Right renal cortex interstitium (tissue), 3 donors: ENCODE results near the gene SLC6A12. TPM values are rescaled to one million over a fixed set of nuclear protein-coding genes. Genes with fewer than 3 reads are reported as not detected.

Source experiments
- DNase-seq, 3 donors: peaks; one replicate each; pipeline ENCODE4 v3.0.0-alpha.2; 2013; ENCODE audit warnings: low read depth in 3 of 3, low spot score in 2 of 3
- polyA plus RNA-seq, 3 donors: library from polyadenylated mRNA; unstranded; fragments of 120-200 nt; gene quantifications; one replicate each; pipeline ENCODE4 v1.2.1, GENCODE V29; 2013; ENCODE audit not compliant: insufficient read length in 3 of 3

SLC6A12 gene
- polyA plus RNA-seq, 3 donors, result 13.2 to 14.5 (median 14.5) TPM

DNA sequence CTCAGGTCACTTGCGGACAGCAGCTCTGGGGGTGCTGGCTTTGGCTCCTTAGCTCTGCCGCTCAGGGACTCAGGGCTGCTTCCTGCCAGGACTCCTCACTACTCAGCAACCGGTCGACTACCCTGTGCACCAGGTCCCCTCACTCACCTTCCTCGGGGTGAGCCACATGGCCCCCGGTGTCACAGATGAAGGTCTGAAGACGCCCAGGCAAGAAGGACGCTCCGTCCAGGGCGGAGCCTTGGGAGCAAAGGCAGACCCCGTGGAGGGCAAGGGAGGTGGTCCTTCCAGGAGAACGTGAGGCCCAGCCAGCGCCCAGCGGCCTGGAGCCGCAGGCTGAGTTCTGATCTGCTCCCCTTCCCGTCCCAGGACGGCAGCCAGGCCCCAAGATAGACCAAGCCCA is 32.0 kb downstream of the SLC6A12 start:
- no peak for DNase-seq

DNA sequence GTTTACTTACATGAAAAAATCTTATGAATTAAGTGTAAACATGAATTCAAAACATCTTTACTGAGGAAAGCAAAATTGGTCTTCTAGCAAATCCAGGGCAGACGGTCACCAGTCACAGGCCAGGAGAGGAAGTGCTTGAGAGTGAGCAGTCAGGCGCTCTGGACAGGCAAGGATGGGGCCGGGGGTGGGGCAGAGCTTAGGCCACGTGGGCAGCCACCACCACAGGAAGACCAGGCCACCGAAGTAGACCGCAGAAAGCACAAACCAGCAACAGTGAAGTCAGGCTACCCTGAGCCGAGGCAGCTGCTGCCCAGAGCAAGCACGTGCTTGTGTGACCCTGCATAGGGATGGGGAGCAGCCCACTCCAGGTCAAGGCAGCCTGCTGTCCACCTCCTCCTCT is 33.5 kb downstream of the SLC6A12 start:
- DNase-seq, result no peak

DNA sequence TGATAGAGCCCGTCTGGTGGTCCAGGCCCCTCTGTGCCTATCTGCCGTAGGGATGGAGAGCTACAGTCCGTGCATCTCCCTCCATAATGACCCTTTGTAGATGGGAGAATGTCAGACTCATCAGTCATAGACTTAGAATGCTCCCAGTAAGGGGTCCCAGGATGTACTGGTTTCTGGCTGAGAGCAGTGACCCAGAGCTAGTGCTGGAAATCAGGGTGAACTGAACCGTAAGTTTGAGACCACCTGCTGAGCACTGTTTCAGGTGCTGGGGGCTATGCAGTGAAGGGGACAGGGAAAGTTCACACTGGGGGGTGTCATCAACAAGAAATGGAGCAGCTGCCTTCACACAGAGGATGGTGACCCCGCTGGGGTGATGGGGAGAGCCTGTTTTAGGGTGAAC is 34.1 kb downstream of the SLC6A12 start:
- no peak for DNase-seq

DNA sequence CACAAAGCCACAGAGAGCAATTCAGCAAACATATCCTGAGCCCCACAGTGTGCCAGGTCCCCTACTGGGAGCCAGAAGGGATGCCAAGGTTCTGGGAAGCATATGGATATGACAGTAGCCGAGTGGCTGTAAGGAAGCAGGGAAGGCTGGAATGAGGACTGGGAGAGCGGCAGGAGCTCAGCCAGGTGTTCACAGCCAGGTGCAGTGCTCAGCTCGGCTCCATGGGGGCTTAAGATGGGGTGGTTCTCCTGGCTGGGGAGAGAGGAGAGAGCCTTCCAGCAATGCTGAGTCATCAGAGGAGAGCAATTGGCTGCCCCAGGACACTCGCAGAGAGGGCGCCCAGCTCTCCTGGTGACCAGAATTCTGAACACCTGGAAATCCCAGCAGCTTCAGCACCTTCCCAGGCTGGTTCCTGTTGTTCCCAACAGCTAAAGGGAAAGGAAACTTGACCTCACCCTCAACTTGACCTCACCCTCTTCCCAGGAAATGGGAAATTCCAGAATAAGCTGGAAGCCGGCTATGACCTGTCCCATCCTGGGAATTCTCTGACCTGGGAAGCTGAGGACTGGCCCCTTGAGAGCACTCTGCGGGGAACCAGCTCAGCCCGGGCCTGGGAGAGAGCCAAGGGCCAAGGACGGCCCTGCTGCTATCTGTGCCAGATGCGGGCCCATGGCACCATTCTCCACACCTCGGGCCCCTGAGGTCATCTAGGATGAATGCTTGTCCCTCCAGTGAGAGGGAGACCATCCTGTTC is 34.6 kb downstream of the SLC6A12 start:
- no peak for DNase-seq

DNA sequence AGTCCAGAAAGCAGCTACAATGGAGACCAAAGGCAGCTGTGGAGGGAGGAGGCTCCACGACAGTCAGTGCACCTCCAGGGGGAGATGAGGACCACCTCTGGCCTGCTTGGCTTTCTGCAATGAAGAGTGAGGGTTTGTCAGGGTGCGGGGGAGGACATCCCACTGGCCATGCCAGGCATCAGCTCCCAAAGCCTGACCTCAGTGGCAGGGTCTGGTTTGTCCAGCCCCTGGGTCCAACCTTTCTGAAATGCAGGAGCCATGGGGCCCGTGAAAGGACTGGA is 35.2 kb downstream of the SLC6A12 start:
- DNase-seq, result no peak

DNA sequence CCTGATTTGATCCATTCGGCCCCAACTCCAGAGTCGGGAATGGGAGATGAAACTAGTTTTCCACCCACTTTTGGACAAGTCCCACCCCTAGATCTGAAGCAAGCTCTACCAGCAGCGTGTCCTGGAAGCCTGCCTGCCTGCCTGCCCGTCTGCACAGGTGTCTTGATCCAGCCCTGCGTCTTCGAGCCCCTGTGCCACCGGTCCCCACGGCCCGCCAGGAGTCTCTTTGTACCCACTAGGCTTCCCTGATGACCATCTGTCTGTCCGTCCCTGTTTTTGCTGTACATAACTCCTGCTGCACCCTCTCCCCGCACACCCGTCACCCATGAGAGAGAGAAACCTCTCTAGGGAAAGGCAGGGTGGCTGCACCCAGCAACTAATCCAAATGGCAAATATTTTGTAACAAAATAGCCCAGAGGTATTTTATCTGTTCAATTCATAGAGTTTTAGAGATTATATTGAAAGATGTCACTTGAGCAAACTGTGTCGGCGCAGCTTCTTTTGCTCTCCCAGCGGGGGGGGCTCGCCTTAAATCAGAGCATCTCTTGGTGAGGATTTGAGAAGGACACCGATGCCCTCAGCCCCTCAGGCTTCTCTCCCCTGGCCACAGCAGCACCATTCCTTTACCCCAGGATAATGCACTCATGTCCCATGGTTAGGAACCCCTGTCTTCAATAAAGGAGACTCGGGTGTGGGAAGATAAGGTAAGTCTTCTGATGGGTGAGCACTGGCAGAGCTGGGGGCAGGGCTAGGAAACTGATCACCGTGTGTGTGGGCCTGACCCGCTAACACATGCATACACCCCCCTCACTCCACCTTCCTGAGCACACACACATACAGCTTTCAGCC is 35.8 kb downstream of the SLC6A12 start:
- no peak for DNase-seq

DNA sequence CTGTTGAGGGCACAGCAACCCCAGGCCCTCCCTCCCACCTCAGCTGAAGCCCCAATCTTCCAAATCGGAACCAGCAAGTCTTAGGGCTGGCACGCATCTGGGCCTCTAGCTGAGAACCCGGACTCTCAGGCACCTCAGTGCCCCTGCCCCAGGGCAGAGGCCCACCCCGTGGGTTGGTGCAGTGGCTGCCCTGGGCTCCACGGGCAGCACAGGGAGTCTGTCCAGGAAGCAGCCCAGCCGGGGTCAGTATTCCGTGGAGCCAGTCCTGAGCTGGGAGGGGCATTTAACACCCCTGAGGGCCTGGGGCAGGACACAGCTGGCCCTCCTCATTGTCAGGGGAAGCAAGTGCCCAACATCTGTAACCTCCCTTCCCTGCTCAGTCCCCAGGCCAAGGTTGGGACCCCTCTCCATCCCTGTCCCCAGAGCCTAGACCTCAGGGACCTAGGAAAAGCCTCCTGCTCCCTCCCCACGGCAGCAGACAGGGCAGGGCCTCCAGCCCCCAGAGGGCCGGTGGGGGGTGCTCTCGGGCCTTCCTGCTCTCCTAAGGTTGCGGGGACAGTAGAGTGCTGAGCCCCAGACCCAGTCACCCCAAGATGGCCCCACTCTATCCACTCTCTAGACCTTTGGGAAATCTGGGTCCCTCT is 36.5 kb downstream of the SLC6A12 start:
- DNase-seq, result no peak

DNA sequence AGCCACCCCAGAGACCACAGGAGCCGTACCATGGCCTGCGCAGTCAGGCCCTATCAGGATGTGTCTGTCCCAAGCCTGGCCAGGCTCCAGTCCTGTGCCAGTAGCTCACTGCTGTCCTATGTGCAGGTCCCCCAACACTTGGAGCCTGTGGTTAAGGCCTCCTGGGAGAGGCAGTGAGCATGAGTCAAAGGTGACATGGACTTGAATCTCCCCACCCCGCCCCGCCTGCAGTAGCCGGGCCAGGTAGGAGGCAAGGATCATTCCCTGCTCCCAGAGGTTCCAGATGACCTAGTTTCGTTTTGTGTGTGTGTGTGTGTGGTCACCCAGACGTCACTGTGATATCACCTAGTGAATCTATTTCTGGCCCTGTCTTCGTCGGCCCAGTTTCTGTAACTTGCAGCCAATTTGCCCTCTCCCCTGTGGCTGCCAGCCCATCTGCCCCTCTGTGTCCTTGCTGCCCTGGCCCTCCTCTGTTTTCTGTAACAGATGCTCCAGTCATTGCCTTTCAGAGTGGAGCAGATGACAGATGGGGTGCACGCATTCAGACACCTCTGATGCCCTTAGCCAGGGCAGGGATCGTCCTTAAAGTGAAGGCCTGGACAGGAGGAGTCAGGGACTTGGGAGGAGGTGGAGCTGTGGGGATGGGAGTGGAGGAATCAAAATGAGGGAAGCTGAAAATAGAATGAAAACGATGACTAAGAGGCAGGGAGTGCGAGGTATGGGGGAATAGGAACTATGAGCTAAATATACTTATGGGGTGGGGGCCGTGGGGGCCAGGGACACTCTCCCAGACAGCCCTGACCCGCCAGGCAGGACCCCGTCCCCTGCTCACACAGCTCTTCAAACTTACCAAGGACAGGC is 37.4 kb downstream of the SLC6A12 start:
- DNase-seq, result no peak

DNA sequence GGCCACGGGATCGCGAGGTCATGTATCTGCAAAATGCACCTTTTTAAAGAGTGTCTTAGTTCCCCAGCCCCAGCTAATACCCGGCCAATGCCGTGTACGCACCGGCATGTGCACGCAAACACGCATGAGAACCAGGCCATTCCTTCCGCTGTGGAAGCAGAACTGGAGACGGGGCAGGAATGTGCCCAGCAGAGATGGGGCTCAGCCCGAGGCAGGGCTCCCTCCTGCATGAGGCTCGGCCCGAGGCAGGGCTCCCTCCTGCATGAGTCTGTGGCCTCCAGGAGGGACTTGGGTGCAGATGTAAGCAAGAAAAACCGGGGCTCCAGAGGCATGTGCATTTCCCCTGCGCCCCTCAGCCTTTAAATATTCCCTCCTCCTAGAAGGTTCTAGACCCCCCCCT is 38.2 kb downstream of the SLC6A12 start:
- no peak for DNase-seq

DNA sequence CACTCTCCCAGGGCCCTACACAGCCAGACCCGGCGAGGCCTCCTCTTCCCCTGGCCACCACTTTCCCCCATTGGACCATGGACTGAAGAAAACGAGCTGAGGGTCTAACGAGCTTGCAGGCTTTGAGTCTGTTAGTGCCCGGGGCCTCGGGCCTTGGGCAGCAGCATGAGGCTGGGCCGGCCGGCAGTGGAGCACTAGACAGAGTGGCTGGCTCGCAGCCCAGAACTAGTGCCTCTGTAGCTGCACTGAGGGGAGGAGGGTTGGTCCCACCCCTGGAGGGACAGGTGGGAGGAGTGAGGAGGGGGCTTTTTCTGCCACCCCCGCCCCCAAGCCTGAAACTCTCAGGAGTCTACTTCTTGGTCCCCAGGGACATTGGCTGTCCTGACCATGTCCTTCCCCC is 38.7 kb downstream of the SLC6A12 start:
- no peak for DNase-seq

DNA sequence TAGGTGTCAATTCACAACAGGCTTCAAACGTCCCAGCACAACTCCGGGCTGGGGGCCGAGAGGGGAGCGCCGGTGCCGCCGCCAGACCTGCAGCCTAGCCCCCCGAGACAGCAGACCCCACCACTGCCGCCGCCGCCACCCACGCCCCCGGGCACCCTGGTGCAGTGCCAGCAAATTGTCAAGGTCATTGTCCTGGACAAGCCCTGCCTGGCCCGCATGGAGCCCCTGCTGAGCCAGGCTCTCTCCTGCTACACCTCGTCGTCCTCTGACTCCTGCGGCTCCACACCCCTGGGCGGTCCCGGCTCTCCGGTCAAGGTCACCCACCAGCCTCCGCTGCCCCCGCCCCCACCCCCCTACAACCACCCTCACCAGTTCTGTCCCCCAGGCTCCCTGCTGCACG is 39.4 kb downstream of the SLC6A12 start:
- DNase-seq, result no peak

DNA sequence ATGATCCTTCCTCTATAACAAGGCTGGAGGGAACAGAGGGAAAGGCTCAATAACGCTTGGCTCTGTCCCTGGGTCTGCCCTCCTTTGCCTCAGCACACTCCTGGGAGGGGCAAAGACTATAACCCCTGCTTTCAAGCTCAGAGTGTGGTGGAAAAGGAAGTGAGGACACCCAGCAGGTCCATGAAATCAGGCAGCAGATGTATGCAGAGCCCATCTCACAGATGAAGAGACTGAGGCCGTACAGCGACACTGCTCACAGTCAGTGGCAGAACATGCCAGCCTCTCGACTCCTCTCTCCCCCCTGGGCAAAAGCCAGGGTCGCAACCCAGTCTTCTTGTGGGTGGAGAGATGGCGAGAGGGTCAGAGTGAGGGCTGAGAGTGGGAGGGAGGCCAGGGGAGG is 39.8 kb downstream of the SLC6A12 start:
- no peak for DNase-seq

DNA sequence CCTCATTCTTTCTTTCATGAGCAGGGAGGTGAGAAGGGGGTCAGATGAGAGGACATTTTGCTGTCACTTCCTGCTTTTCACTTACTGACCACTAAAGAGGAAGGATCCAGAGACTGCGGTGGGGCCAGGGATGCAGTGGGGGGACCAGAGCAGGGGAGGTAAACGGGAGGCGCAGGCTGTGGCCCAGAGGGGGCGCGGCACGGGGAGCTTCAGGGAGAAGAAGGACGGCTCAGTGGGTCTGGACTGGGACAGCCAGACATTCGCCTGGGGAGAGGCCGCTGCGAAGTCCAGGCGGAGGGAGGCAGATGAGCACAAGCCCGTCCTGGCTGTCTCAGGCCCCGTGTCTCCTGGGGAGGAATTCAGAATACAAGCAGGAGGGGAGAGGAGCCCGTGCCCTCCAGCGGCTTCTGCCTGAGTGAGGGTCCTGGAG is 41.2 kb downstream of the SLC6A12 start:
- DNase-seq, result no peak

DNA sequence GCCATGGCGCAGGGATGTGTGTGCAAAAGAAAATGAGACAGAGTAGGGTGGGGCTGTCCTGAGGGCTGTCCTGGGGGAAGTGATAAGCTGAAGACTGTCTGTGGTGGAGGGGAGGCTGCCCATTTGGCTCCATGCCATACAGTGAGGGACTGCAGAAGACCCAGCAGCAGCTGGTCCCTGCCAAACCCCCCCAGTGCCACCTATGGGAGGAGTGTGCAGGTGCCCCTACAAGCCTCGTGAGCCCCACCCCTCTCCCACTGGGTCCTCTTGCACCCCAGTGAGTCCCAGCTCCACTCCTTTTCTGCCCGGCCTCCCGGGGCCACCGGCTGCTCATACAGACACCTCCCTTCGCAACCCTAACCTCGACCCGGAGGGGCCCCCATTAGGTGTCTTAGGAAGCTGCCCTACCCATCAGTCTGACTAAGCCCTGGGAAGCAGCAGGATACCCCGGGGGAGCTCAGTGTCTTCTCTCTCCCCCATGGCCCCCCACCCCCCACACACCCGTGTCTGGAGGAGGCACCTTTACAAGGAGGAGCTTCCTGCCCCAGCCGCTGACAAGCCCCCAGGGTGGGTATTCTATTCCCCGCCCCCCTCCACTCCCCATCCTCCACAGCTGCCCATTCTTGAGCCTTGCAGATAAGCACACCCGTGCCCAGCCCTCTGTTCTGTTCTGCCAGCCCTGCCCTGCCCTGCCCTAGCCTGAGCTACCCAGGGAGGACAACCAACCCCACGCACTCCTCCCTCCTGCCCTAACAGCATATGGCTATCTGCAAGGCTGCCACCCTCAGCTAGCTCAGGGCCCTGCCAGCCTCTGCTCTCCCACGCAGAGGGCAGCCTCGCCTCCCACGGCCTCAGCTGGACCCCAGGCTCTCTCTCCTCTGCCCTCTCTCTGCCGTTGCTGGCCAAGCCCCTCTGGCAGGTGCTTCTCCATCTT is 41.9 kb downstream of the SLC6A12 start:
- DNase-seq, result no peak

DNA sequence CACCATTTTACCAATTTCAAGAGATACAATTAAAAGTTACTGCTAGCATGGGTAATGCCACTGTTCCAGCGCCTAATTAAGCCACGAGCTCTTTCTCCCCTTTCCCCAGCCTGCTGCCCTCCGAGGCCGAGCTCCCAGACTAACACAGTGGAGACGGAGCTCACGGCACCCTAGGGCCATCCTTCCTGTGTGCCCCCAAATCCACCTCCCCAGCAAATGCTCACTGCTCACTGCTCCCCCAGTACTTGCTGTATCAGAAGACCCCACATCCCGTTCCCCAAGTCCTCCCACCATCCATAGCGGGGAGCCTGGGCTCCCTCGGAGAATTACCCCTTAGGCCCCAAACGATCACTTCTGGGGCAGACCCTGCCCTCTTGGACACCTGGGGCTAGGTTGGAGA is 42.7 kb downstream of the SLC6A12 start:
- no peak for DNase-seq

DNA sequence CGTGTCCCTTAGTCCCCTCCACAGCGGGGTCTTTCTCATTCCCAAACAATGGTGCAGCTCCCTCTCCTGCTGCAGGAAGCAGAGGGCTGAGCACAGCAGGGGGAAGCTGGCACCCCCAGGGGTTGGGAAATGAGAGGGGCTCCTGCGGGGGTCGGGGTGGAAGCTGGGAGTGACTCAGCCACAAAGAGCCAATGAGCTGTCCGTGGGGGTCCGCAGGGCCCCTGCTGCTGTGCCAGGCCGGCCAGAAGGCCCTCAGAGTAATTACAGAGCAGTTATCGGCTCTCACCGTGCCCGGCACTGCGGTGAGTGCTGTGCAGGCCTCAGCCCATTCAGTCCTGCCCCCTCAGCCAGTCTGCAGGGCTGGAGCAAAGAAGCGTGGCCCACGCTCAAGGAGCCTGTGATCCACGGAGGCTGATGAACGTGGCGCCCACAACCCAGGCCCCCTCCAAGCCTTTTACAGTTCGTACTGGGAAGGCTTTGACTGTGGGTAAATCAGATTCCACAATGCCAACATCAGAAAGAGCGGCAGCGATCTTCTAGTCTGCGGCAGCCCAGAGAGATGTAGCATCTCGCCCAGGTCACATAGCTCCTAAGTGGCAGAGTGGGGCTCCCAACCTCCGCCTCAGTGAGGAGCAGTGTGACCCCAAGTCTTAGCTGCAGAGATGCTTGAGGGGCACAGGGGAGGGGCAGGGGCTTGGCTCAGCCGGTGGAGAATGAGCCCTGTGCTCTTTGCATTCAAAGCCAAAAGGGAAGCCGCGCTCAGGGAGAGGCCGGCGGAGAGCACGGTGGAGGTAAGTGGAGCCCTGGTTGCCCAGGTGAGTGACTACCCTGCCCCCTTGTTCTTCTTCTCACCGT is 43.4 kb downstream of the SLC6A12 start:
- DNase-seq, result no peak

DNA sequence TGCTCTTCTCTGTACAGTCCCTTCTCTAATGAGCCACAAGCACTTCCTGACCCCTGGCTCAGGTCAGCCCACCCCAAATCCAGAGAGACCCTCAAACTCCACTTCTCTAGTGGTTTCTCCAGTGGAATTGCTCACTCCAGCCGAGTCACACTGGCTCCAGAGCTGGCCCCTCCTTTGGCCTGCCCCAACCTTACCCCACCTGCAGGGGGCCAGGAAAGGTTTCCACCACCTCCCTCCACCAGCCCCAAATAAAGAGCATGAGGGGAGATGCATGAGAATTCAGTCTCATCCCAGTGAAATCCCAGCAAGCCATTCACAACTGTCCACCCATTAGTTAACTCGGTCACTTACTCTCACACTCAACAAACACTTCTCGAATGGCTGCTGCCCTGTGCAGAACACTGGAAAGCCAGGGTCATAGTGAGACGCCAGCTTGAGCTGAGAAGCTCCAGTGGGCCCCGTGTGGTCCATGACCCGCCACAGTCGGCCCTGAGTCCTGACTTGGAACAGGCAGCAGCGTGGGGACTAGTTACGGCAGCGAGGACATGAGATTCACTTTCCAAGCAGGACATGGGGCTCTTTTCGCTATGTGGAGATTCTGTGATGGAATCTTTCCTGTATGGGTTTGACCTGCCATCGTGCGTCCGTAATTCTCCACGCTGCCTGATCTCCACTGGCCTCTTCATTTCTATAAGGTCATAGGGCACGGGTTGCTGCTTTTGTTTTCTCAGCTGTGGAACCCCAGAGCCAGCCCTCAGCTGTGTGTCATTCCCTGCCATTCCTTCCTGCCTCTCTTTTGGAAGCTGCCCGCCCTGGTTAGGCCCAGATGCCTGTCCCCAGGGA is 44.2 kb downstream of the SLC6A12 start:
- DNase-seq, result no peak
